Adipocyte (in vitro differentiated cells): ENCODE data around the gene CXCL11.
A peak's percentile ranks its signal among the peaks of the same experiment; 100 is the strongest.

ENCODE experiments used
- DNase-seq: peaks from one replicate; pipeline ENCODE4 v3.0.0-alpha.2; 2015; ENCODE audit warnings: low read depth
- H3K27me3 ChIP-seq: replicated peaks from 2 replicates; pipeline ENCODE4 v1.7.0; 2013; ENCODE audit warnings: mild to moderate bottlenecking, low read length, moderate library complexity; ENCODE audit not compliant: control insufficient read depth, insufficient read depth
- H3K36me3 ChIP-seq: 2 replicates; pipeline ENCODE4 v1.7.0; 2013; ENCODE audit warnings: low read length, mild to moderate bottlenecking, moderate library complexity; ENCODE audit not compliant: control insufficient read depth, insufficient read depth, severe bottlenecking
- H3K4me1 ChIP-seq: 2 replicates; pipeline ENCODE4 v1.7.0; 2013; ENCODE audit warnings: mild to moderate bottlenecking, low read length, moderate library complexity; ENCODE audit not compliant: control insufficient read depth, insufficient read depth
- H3K4me3 ChIP-seq: 2 replicates; pipeline ENCODE4 v1.7.0; 2013; ENCODE audit warnings: mild to moderate bottlenecking, low read length, moderate library complexity
- H3K9ac ChIP-seq: 2 replicates; pipeline ENCODE4 v1.7.0; 2013; ENCODE audit warnings: mild to moderate bottlenecking, low read length, moderate library complexity
- H3K9me3 ChIP-seq: 2 replicates; pipeline ENCODE4 v1.7.0; 2013; ENCODE audit warnings: mild to moderate bottlenecking, low read length, moderate library complexity; ENCODE audit not compliant: control insufficient read depth

CXCL11 gene

GRCh38 chr4:76035799-76036380 lies at the start of gene CXCL11:
CXCL11 (minus strand) TSS chr4:76036070; CDS start chr4:76035987, 83 bp downstream.
- no peaks in the 10 kb centered on the region for H3K9me3 ChIP-seq
- no peaks in the 10 kb centered on the region for H3K36me3 ChIP-seq
- no peak within 1 kb of the TSS for H3K4me3 ChIP-seq
- no peaks in the 10 kb centered on the region for H3K4me1 ChIP-seq
- DNase-seq: no peak
- H3K27me3 ChIP-seq: no peaks in the 10 kb centered on the region
- H3K9ac ChIP-seq: no peak within 1 kb of the TSS

GRCh38 chr4:76084542-76084941 lies 48.7 kb upstream of the CXCL11 start:
- H3K36me3 ChIP-seq: no peaks in the 10 kb centered on the region
- H3K27me3 ChIP-seq: no peaks in the 10 kb centered on the region
- DNase-seq: no peak
- H3K9me3 ChIP-seq: no peaks in the 10 kb centered on the region
- H3K4me1 ChIP-seq: peaks cover 4% of the 10 kb centered on the region
- H3K4me3 ChIP-seq: no peak overlapping the region
- no peak overlapping the region for H3K9ac ChIP-seq

GRCh38 chr4:76083386-76083988 lies 47.6 kb upstream of the CXCL11 start:
- Histone ChIP-seq H3K9me3 (no peaks in the 10 kb centered on the region), H3K36me3 (no peaks in the 10 kb centered on the region), H3K27me3 (no peaks in the 10 kb centered on the region), H3K4me1 (peaks cover 5% of the 10 kb centered on the region), H3K9ac (no peak overlapping the region), H3K4me3 (no peak overlapping the region)
- no peak for DNase-seq

- H3K27me3 ChIP-seq: no peaks in the 10 kb centered on the region
- no peak overlapping the region for H3K9ac ChIP-seq
- peaks cover 12% of the 10 kb centered on the region for H3K4me1 ChIP-seq
- H3K4me3 ChIP-seq: no peak overlapping the region
- H3K9me3 ChIP-seq: no peaks in the 10 kb centered on the region
- no peaks in the 10 kb centered on the region for H3K36me3 ChIP-seq
- DNase-seq: peak; percentile 38
Measured at GRCh38 chr4:76078033-76078613, 42.3 kb upstream of the CXCL11 start.

GRCh38 chr4:76074993-76075600 lies 39.2 kb upstream of the CXCL11 start:
- no peak overlapping the region for H3K9ac ChIP-seq
- H3K4me3 ChIP-seq: no peak overlapping the region
- H3K27me3 ChIP-seq: no peaks in the 10 kb centered on the region
- peaks cover 12% of the 10 kb centered on the region for H3K4me1 ChIP-seq
- DNase-seq: no peak
- H3K9me3 ChIP-seq: no peaks in the 10 kb centered on the region
- H3K36me3 ChIP-seq: no peaks in the 10 kb centered on the region

GRCh38 chr4:76074468-76074867 lies 38.6 kb upstream of the CXCL11 start, which contains the start of gene ART3:
ART3 (plus strand) TSS chr4:76074709; CDS start chr4:76075890, 1,181 bp downstream.
- peaks cover 12% of the 10 kb centered on the region for H3K4me1 ChIP-seq
- H3K9me3 ChIP-seq: no peaks in the 10 kb centered on the region
- H3K27me3 ChIP-seq: no peaks in the 10 kb centered on the region
- no peak within 1 kb of the TSS for H3K4me3 ChIP-seq
- DNase-seq: no peak
- H3K36me3 ChIP-seq: no peaks in the 10 kb centered on the region
- H3K9ac ChIP-seq: no peak within 1 kb of the TSS

GRCh38 chr4:76072760-76073159 lies 36.9 kb upstream of the CXCL11 start:
- Histone ChIP-seq H3K9ac (no peak overlapping the region), H3K4me3 (no peak overlapping the region), H3K4me1 (peaks cover 4% of the 10 kb centered on the region), H3K36me3 (no peaks in the 10 kb centered on the region), H3K9me3 (no peaks in the 10 kb centered on the region), H3K27me3 (no peaks in the 10 kb centered on the region)
- no peak for DNase-seq

DNA sequence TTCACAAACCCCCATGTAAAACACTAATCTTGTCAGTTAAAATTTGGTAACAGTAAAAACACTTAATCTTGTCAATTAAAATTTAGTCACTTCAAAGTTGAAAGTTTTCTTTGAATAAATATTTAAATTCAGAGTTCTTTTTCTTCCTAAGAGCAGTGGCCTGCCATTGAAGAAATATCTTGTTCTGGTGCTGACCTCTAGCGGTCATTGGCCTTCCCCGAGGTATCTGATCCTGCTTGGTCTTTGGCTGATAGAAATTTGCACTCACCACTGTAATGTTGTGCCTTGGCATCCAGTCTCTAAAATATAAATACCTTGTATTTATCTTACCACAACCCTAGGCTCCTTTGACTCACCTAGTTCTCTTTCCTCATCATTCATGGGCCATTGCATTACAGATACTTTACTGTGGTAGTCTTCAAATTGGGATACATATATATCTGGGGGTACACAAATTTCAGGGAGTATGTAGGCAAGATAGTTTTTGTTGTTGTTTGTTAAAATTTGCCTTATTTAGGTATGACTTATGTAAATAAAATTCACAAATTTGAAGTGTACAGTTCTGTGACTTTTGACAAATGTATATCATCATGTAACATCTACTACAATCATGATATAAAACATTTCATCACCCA lies 31.9 kb upstream of the CXCL11 start:
- Histone ChIP-seq H3K9ac (no peak overlapping the region), H3K9me3 (no peaks in the 10 kb centered on the region), H3K4me3 (no peak overlapping the region), H3K4me1 (no peaks in the 10 kb centered on the region), H3K36me3 (no peaks in the 10 kb centered on the region), H3K27me3 (no peaks in the 10 kb centered on the region)
- peak; percentile 90 for DNase-seq

- H3K9ac ChIP-seq: no peak overlapping the region
- H3K9me3 ChIP-seq: no peaks in the 10 kb centered on the region
- no peaks in the 10 kb centered on the region for H3K4me1 ChIP-seq
- H3K36me3 ChIP-seq: no peaks in the 10 kb centered on the region
- no peak overlapping the region for H3K4me3 ChIP-seq
- no peak for DNase-seq
- H3K27me3 ChIP-seq: no peaks in the 10 kb centered on the region
Measured at GRCh38 chr4:76066546-76066945, 30.7 kb upstream of the CXCL11 start.

GRCh38 chr4:76061982-76062381 lies 26.1 kb upstream of the CXCL11 start:
- Histone ChIP-seq H3K4me1 (no peaks in the 10 kb centered on the region), H3K36me3 (no peaks in the 10 kb centered on the region), H3K27me3 (no peaks in the 10 kb centered on the region), H3K4me3 (no peak overlapping the region), H3K9me3 (no peaks in the 10 kb centered on the region), H3K9ac (no peak overlapping the region)
- no peak for DNase-seq

- DNase-seq: no peak
- H3K4me3 ChIP-seq: no peak overlapping the region
- no peaks in the 10 kb centered on the region for H3K9me3 ChIP-seq
- H3K36me3 ChIP-seq: no peaks in the 10 kb centered on the region
- H3K4me1 ChIP-seq: no peaks in the 10 kb centered on the region
- peaks cover under 1% of the 10 kb centered on the region for H3K27me3 ChIP-seq
- H3K9ac ChIP-seq: no peak overlapping the region
Measured at GRCh38 chr4:76061421-76061820, 25.6 kb upstream of the CXCL11 start.
